ENCODE measurements around the gene C2orf81.

GRCh38 chr2:74393525-74393924 is 27.9 kb downstream of the C2orf81 start:
- no peak for TF ChIP-seq EZH2 (optimal IDR thresholded peaks at IDR 0.05; ENCODE audit: low read depth, low read length)
- no peak for TF ChIP-seq CTCF (IDR thresholded peaks at IDR 0.05; ENCODE audit: low read length)

Data from MM.1S (cell line).